Activated gamma-delta T cell treated with anti-CD3 and anti-CD28 coated beads, Interleukin-2, amount 50 U/mL, for 16 hours (primary cell): Measurements from ENCODE around the gene SDCCAG8.

Experiments used
- DNase-seq: peaks from one replicate; pipeline ENCODE4 v3.0.0-alpha.2; 2020; ENCODE audit warnings: low read depth

Gene SDCCAG8

GRCh38 chr1:243501002-243501401 is 245.2 kb downstream of the SDCCAG8 start:
- DNase-seq = no peak

GRCh38 chr1:243503155-243503554 is 247.3 kb downstream of the SDCCAG8 start:
- DNase-seq = no peak

GRCh38 chr1:243505986-243506689 is 250.3 kb downstream of the SDCCAG8 start:
- DNase-seq = no peak

DNA sequence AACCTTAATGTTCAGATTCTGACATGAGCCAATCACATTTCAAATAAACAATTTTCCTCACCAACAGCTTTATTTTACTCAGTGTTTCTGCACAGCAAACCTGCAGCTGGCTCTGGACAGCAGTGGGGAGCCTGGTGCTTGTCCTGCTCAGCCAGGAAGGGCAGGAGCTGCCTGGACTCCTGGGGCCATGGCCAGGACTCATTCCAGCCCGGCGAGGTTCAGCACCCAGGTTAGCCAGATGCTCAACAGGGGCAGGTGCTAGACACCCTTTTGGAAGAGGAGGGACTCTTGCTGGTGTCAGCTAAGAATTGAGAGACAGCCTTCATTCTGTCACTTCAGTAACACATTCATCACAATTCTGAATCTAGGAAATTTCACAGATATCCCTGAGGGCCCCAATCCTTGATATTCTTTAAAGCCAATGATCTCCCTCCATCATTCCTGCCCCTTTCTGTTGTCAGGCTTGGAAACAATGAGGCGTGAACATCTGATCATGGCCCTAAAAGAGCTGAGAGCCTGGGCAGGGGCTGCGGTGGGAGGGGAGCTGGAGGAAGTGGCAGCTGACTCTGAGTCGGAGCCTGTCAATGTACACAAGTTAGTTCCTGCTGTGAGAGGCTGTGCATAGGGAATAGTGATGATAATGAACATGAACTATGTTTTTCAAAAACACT is 251.3 kb downstream of the SDCCAG8 start:
- no peak for DNase-seq

DNA sequence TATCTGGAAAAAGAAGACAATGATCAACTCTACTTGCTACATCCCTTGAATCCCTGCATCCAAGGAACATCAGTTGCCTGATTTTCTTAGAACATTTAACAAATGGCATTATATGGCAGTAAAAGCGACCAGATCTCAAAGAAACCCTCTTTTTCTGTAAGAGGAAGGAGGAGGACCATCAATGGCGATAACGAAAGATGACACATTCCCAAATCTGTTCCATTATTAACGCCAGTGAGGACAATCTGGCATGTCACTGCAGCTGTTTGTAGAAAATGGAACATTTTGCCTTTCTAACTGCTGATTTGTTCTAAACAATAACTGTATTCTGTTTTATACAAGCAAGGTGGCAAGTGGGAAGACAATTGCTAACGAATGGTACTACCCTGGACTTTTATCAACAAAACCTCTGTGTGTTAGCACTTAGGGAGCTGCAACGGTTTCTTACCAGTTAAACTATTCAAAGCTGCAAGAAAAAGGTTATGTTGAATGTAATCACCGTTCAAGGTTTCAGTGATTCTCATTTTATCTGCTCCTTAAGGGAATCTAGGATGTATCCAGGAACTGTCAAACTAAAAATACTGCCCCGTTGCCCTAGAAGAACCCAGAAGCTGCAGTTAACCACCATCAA is 251.9 kb downstream of the SDCCAG8 start:
- DNase-seq = no peak

DNA sequence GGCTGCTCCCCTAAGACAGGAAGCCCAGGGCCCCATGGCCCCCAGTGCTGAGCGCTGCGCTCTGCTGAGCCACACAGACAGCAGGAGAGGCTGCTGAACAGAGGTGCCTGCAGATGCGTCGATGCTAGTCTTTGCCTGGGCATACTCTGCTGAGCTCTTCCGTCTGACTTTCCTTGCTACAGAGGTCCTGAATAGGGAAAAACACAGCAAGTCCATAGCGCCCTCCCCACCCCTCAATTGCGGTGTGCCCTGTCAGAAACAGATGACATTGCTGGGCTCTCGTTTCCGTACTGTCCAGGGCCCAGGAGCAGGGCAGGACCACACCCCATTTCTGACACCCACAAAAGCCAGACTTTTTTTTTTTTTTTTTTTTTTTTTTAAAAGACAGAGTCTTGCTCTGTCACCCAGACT is 252.5 kb downstream of the SDCCAG8 start:
- DNase-seq = peak; percentile 29

DNA sequence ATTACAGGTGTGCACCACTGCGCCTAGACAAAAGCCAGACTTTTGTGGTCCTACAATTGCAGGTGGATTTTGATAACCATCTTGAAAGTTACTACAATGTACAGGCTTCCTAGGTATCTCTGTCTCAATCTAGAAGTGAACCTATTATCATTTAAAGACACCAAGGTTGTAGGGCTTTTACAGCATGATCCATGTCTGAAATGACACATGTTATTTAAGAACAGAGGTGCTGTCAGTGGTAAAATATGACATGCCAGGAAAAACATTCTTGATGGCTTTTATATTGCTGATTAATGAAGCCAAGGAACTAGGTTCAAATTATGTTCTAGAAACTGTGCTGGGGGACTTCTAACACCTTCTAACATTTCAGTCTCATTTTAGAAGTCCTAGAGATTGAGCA is 253.1 kb downstream of the SDCCAG8 start:
- DNase-seq = no peak

- no peak for DNase-seq
Measured at GRCh38 chr1:243510928-243511327, 255.1 kb downstream of the SDCCAG8 start.

DNA sequence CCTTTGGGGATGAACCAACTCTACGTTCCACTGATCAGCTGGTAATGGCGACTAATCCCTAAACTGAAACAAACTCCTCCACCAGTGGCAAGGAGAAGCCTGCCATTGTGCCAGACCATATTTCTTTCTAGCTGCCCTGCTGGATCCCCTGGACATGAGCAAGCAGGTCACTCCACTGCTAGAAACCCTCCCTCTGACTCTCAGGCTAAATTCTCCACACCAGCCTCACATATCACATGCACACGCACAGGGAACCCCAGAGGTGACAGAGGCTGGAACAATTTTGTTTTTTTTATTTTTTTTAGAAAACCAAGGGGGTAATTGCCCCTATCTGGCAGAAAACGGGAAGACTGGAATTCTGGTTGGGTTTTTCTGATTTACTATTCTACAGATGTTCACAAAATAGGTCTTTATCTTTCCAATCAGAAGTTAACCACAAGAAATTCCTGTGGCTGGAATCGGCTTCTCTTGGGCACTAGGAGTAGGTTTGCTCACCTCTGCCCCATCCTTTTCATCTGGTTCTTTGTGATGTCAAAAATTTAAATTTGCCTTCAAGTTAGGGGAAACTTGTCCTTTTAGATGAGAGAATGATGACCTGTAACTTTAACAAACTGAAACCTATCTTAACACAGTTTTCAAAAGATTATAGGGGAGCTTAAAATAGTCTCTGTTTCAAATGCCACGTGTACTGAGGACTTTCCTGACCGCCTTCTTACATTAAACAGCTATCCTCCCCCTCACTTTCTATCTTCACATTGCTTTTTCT is 258.1 kb downstream of the SDCCAG8 start:
- no peak for DNase-seq

- no peak for DNase-seq
Measured at GRCh38 chr1:243514927-243515326, 259.1 kb downstream of the SDCCAG8 start.

- no peak for DNase-seq
Measured at GRCh38 chr1:243520831-243521230, 265.0 kb downstream of the SDCCAG8 start.

DNA sequence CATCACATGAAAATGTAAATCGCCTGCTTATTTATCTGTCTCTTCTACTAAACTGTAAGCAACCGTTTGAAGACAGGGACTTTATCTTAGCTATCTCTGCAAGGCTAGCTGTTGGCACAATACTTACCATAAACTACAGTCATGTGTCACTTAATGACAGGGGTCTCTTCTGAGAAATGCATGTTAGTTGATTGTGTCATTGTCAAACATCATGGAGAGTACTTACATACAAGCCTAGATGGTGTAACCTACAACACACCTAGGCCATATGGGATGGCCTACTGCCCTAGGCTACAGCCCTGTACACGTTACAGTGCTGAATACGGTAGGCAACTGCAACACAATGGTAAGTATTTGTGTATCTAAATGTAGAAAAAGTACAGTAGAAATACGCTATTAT is 267.9 kb downstream of the SDCCAG8 start:
- no peak for DNase-seq

- DNase-seq = no peak
Measured at GRCh38 chr1:243525085-243525487, 269.2 kb downstream of the SDCCAG8 start.

DNA sequence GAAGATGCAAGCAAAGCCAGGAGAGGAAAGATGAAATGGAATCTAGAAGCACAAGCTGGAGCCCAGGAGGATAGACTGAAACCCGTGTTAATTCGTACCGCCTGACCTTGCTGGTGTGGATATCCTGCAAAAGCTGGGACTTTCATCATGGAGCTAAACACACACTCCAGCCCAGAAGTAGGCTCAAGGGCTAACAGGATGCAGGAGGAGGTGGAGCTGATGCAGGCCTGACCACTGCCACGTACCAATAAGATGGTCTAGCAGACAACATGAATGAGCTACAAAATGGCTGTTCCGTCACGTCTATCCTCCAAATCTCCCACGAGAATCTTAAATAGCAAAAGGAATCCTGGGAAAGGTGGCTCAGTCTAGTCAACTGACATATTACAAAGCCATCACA is 270.3 kb downstream of the SDCCAG8 start:
- DNase-seq = no peak

DNA sequence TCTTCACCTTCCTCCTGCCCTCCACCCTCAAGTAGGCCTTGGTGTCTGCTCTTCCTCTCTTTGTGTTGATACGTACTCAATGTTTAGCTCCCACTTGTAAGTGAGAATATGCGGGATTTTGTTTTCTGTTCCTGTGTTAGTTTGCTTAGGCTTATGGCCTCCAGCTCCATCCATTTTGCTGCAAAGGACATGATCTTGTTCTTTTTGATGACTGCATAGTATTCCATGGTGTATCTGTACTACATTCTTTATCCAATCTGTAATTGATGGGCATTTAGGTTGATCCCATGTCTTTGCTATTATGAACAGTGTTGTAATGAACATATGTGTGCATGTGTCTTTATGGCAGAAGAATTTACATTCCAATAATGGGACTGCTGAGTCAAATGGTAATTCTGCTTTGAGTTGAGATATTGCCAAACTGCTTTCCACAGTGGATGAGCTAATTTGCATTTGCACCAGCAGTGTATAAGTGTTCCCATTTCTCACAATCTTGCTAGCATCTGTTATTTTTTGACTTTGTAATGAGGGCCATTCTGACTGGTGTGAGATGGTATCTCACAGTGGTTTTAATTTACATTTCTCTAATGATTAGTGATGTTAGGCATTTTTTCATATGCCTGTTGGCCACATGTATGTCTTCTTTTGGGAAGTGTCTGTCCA is 272.7 kb downstream of the SDCCAG8 start:
- no peak for DNase-seq

- DNase-seq = no peak
Measured at GRCh38 chr1:243529512-243529911, 273.7 kb downstream of the SDCCAG8 start.

GRCh38 chr1:243535014-243535413 is 279.2 kb downstream of the SDCCAG8 start:
- DNase-seq = no peak

GRCh38 chr1:243539636-243540035 is 283.8 kb downstream of the SDCCAG8 start:
- no peak for DNase-seq

GRCh38 chr1:243542739-243543415 is 287.0 kb downstream of the SDCCAG8 start:
- DNase-seq = no peak

- DNase-seq = no peak
Measured at GRCh38 chr1:243543501-243543900, 287.7 kb downstream of the SDCCAG8 start.

GRCh38 chr1:243546457-243546856 is 290.6 kb downstream of the SDCCAG8 start:
- DNase-seq = no peak
